Heart left ventricle (tissue), 13 donors: ENCODE data around the gene NMNAT2.

Experiments
- CTCF ChIP-seq, 12 donors: fragments of 200-600 bp; sonication (generic) in 4 of 12; IDR thresholded peaks; one replicate each; pipeline versions ENCODE4 v1.5.0 to v1.8.0; 2018 to 2022; ENCODE audit warnings: antibody characterized with exemption in 12 of 12, mild to moderate bottlenecking in 5 of 12
- POLR2A ChIP-seq, 2 donors: fragments of 450-650 bp; IDR thresholded peaks; one replicate each; pipeline ENCODE4 v1.6.1; 2017; ENCODE audit warnings: antibody characterized with exemption in 2 of 2, mild to moderate bottlenecking in 2 of 2, moderate library complexity in 2 of 2
- donor health status: ischemic (EF 13 %, LVEDD 7.1; RV severe dilation, severe dysfunction).
- donor health status: DM: no; HTN: yes; CAD: no.
- donor health status: DM: no; HTN: no; CAD: no.
- donor health status: ischemic (EF 25% LVEDD 6.9; RV normal size, moderate dysfunction).
- donor health status: ischemic (EF 25% LVEDD 5.7; RV mildly dilated, moderate dysfunction).
- donor health status: ischemic (EF 35%, LVEDD 5.7; RV mildly dilated, moderate dysfunction).
- donor health status: nonischemic (EF 11% LVEDD 7.7; RV severe dilation, severe dysfunction).
- donor health status: DM: yes; HTN: yes; CAD: no.
- donor health status: PGD.
- donor health status: ischemic (EF 29% LVEDD 5.4; RV normal size, mild dysfunction).
- donor health status: nonischemic (EF 23%, LVEDD 6.1; RV moderate dilation, normal function).

GRCh38 chr1:183263886-183264602 lies 154.1 kb downstream of the NMNAT2 start:
- TF ChIP-seq CTCF (IDR thresholded peaks at IDR 0.05) (no peak), POLR2A (IDR thresholded peaks at IDR 0.05) (no peak)
